Measurements from ENCODE around the gene BST1.

GRCh38 chr4:15696866-15697265 lies 6.0 kb upstream of the BST1 start:
- TF ChIP-seq CTCF (conservative IDR thresholded peaks at IDR 0.05 in 1 of 2, IDR thresholded peaks at IDR 0.05 in 1 of 2; ENCODE audit: extremely low read depth in 1 of 2, insufficient read depth in 1 of 2, low read depth in 1 of 2, low read length in 2 of 2) (no peak), EZH2 (IDR thresholded peaks at IDR 0.05; ENCODE audit: borderline replicate concordance, low read length) (no peak)
